Breast epithelium (tissue), 3 donors: ENCODE results near the gene PMM1.

ENCODE experiments used
- POLR2AphosphoS5 ChIP-seq, 3 donors: sonication (generic); formaldehyde crosslinking; IDR thresholded peaks; one replicate each; pipeline ENCODE4 v1.6.1; 2017; ENCODE audit warnings: antibody characterized with exemption in 3 of 3
- TF ChIP-seq, protein P1 (sequence below), 3 donors: fragments of 450-650 bp; IDR thresholded peaks; one replicate each; pipeline ENCODE4 v1.5.1; 2016 to 2017; ENCODE audit warnings: antibody characterized with exemption in 3 of 3, mild to moderate bottlenecking in 3 of 3, moderate library complexity in 3 of 3

DNA sequence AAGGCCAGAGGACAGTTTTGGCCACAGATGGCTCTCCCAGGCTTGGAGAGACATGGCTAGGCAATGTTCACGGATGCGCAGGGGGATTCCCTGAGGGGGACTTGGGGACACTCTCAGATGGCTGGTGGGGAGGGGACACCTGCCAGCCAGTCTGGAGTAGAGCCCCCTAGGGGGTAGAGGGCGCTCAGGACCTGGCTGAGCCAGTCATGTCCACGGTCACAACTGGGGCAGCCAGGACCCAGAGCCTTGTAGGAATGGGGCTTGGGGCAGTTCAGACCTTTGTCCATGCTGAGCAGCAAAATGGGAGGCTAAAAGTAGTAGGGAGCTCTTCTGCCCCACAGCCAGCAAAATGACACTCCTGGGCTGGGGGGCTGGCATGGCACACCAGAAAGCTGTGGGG lies 27.2 kb downstream of the PMM1 start:
- TF ChIP-seq, protein P1, sequence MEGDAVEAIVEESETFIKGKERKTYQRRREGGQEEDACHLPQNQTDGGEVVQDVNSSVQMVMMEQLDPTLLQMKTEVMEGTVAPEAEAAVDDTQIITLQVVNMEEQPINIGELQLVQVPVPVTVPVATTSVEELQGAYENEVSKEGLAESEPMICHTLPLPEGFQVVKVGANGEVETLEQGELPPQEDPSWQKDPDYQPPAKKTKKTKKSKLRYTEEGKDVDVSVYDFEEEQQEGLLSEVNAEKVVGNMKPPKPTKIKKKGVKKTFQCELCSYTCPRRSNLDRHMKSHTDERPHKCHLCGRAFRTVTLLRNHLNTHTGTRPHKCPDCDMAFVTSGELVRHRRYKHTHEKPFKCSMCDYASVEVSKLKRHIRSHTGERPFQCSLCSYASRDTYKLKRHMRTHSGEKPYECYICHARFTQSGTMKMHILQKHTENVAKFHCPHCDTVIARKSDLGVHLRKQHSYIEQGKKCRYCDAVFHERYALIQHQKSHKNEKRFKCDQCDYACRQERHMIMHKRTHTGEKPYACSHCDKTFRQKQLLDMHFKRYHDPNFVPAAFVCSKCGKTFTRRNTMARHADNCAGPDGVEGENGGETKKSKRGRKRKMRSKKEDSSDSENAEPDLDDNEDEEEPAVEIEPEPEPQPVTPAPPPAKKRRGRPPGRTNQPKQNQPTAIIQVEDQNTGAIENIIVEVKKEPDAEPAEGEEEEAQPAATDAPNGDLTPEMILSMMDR (IDR thresholded peaks at IDR 0.05): no peak
- no peak for TF ChIP-seq POLR2AphosphoS5 (IDR thresholded peaks at IDR 0.05)
